HepG2 (cell line): Measurements from ENCODE around the gene GDE1. TPM values are rescaled to one million over a fixed set of nuclear protein-coding genes. Genes with fewer than 3 reads are reported as not detected.

Source experiments
- FOXM1 ChIP-seq: sonication (generic); formaldehyde crosslinking; IDR thresholded peaks from 2 replicates; pipeline ENCODE4 v1.5.0; 2020; ENCODE audit warnings: missing genetic modification reagents
- JDP2 ChIP-seq: sonication (generic); formaldehyde crosslinking; IDR thresholded peaks from 2 replicates; pipeline ENCODE4 v1.8.1; 2022; ENCODE audit warnings: missing genetic modification reagents, borderline replicate concordance
- KLF12 ChIP-seq: sonication (generic); formaldehyde crosslinking; IDR thresholded peaks from 2 replicates; pipeline ENCODE4 v1.4.0; 2020; ENCODE audit warnings: missing genetic modification reagents, borderline replicate concordance
- NBN ChIP-seq: fragments of 450-650 bp; conservative IDR thresholded peaks from 2 replicates; pipeline ENCODE4 v1.6.1; 2017
- PCBP1 ChIP-seq: fragments of 200-400 bp; formaldehyde crosslinking; IDR thresholded peaks from 2 replicates; pipeline ENCODE4 v1.6.1; 2017; ENCODE audit warnings: mild to moderate bottlenecking, low read depth, low read length, borderline replicate concordance
- PHF5A ChIP-seq: IDR thresholded peaks from one replicate; pipeline ENCODE4 v1.6.1; 2018; ENCODE audit warnings: low read depth, missing genetic modification reagents; ENCODE audit not compliant: unreplicated experiment
- SAFB2 ChIP-seq: sonication (generic); formaldehyde crosslinking; IDR thresholded peaks from 2 replicates; pipeline ENCODE4 v1.5.1; 2020; ENCODE audit warnings: missing genetic modification reagents, low read depth, mild to moderate bottlenecking, borderline replicate concordance
- SMC3 ChIP-seq: IDR thresholded peaks from 2 replicates; pipeline ENCODE4 v1.6.1; 2011; ENCODE audit warnings: low read length, improper control_type of control experiment
- ZC3H4 ChIP-seq: sonication (generic); formaldehyde crosslinking; IDR thresholded peaks from 2 replicates; pipeline ENCODE4 v1.4.0; 2020; ENCODE audit warnings: missing genetic modification reagents, borderline replicate concordance
- ZNF264 ChIP-seq: sonication (generic); formaldehyde crosslinking; IDR thresholded peaks from 2 replicates; pipeline ENCODE4 v1.4.0; 2020; ENCODE audit warnings: missing genetic modification reagents
- ZNF329 ChIP-seq: sonication (generic); formaldehyde crosslinking; IDR thresholded peaks from 2 replicates; pipeline ENCODE4 v1.9.0; 2021; ENCODE audit warnings: low read depth, mild to moderate bottlenecking, missing genetic modification reagents
- ZNF558 ChIP-seq: sonication (generic); formaldehyde crosslinking; IDR thresholded peaks from 2 replicates; pipeline ENCODE4 v1.9.0; 2022; ENCODE audit warnings: mild to moderate bottlenecking, missing genetic modification reagents, borderline replicate concordance
- ZNF629 ChIP-seq: sonication (generic); formaldehyde crosslinking; conservative IDR thresholded peaks from 2 replicates; pipeline ENCODE4 v1.5.0; 2020; ENCODE audit warnings: missing genetic modification reagents
- ZNF761 ChIP-seq: sonication (generic); formaldehyde crosslinking; conservative IDR thresholded peaks from 2 replicates; pipeline ENCODE4 v1.4.0; 2020; ENCODE audit warnings: mild to moderate bottlenecking, missing genetic modification reagents
- ZNF777 ChIP-seq: sonication (generic); formaldehyde crosslinking; IDR thresholded peaks from 2 replicates; pipeline ENCODE4 v1.4.0; 2020; ENCODE audit warnings: missing genetic modification reagents
- ZNF883 ChIP-seq: sonication (generic); formaldehyde crosslinking; IDR thresholded peaks from 2 replicates; pipeline ENCODE4 v1.5.1; 2020; ENCODE audit warnings: mild to moderate bottlenecking, missing genetic modification reagents; ENCODE audit errors: not compliant biosample characterization
- polyA plus RNA-seq, 8 experiments: library from polyadenylated mRNA; depleted of rRNA in 3 of 8; stranded (reverse) in 7 of 8; unstranded in 1 of 8; fragments of >200 nt; fragmentation: Illumina TruSeq in 4 of 8; extraction: Trizol in 4 of 8; gene quantifications; 2 replicates each; pipeline versions ENCODE4 v1.2.1 to v1.2.3, GENCODE V29; 2011 to 2016; ENCODE audit warnings: low read depth in 4 of 8, missing spikeins in 1 of 8, mixed read lengths in 1 of 8; ENCODE audit not compliant: insufficient read depth in 1 of 8
- total RNA-seq, 5 experiments: library from RNA; depleted of rRNA; stranded (reverse); fragments of >200 nt; fragmentation: Illumina TruSeq; extraction: Trizol; gene quantifications; 2 replicates each; pipeline ENCODE4 v1.2.3, GENCODE V29; 2016; ENCODE audit warnings: low read depth in 1 of 5
- TF ChIP-seq, protein P1 (sequence below): sonication (generic); formaldehyde crosslinking; IDR thresholded peaks from 2 replicates; pipeline ENCODE4 v1.5.0; 2020; ENCODE audit warnings: mild to moderate bottlenecking, missing genetic modification reagents
- TF ChIP-seq, protein P2 (sequence below): sonication (generic); formaldehyde crosslinking; IDR thresholded peaks from 2 replicates; pipeline ENCODE4 v1.4.0; 2020; ENCODE audit warnings: missing genetic modification reagents
- TF ChIP-seq, protein P3 (sequence below): sonication (generic); formaldehyde crosslinking; IDR thresholded peaks from 2 replicates; pipeline ENCODE4 v1.5.0; 2020; ENCODE audit warnings: mild to moderate bottlenecking, missing genetic modification reagents, moderate library complexity
- TF ChIP-seq, protein P4 (sequence below): sonication (generic); formaldehyde crosslinking; IDR thresholded peaks from 2 replicates; pipeline ENCODE4 v1.5.0; 2020; ENCODE audit warnings: missing genetic modification reagents, mild to moderate bottlenecking, borderline replicate concordance

GDE1 gene
- total and polyA plus RNA-seq, 2 of the 13 experiments (the other 11 are each of a cell fraction or from before 2014, with no cell fraction given) = 35.9 to 59.0 TPM

- TF ChIP-seq, protein P1, sequence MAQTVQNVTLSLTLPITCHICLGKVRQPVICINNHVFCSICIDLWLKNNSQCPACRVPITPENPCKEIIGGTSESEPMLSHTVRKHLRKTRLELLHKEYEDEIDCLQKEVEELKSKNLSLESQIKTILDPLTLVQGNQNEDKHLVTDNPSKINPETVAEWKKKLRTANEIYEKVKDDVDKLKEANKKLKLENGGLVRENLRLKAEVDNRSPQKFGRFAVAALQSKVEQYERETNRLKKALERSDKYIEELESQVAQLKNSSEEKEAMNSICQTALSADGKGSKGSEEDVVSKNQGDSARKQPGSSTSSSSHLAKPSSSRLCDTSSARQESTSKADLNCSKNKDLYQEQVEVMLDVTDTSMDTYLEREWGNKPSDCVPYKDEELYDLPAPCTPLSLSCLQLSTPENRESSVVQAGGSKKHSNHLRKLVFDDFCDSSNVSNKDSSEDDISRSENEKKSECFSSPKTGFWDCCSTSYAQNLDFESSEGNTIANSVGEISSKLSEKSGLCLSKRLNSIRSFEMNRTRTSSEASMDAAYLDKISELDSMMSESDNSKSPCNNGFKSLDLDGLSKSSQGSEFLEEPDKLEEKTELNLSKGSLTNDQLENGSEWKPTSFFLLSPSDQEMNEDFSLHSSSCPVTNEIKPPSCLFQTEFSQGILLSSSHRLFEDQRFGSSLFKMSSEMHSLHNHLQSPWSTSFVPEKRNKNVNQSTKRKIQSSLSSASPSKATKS (CRISPR knock-in tag) = 0 out of 2 replicates have a peak, but pooled peaks have one; percentile 38
- TF ChIP-seq ZC3H4 (CRISPR knock-in tag) = no peak
- no peak for TF ChIP-seq ZNF883
- TF ChIP-seq, protein P2, sequence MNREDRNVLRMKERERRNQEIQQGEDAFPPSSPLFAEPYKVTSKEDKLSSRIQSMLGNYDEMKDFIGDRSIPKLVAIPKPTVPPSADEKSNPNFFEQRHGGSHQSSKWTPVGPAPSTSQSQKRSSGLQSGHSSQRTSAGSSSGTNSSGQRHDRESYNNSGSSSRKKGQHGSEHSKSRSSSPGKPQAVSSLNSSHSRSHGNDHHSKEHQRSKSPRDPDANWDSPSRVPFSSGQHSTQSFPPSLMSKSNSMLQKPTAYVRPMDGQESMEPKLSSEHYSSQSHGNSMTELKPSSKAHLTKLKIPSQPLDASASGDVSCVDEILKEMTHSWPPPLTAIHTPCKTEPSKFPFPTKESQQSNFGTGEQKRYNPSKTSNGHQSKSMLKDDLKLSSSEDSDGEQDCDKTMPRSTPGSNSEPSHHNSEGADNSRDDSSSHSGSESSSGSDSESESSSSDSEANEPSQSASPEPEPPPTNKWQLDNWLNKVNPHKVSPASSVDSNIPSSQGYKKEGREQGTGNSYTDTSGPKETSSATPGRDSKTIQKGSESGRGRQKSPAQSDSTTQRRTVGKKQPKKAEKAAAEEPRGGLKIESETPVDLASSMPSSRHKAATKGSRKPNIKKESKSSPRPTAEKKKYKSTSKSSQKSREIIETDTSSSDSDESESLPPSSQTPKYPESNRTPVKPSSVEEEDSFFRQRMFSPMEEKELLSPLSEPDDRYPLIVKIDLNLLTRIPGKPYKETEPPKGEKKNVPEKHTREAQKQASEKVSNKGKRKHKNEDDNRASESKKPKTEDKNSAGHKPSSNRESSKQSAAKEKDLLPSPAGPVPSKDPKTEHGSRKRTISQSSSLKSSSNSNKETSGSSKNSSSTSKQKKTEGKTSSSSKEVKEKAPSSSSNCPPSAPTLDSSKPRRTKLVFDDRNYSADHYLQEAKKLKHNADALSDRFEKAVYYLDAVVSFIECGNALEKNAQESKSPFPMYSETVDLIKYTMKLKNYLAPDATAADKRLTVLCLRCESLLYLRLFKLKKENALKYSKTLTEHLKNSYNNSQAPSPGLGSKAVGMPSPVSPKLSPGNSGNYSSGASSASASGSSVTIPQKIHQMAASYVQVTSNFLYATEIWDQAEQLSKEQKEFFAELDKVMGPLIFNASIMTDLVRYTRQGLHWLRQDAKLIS = no peak
- TF ChIP-seq, protein P3, sequence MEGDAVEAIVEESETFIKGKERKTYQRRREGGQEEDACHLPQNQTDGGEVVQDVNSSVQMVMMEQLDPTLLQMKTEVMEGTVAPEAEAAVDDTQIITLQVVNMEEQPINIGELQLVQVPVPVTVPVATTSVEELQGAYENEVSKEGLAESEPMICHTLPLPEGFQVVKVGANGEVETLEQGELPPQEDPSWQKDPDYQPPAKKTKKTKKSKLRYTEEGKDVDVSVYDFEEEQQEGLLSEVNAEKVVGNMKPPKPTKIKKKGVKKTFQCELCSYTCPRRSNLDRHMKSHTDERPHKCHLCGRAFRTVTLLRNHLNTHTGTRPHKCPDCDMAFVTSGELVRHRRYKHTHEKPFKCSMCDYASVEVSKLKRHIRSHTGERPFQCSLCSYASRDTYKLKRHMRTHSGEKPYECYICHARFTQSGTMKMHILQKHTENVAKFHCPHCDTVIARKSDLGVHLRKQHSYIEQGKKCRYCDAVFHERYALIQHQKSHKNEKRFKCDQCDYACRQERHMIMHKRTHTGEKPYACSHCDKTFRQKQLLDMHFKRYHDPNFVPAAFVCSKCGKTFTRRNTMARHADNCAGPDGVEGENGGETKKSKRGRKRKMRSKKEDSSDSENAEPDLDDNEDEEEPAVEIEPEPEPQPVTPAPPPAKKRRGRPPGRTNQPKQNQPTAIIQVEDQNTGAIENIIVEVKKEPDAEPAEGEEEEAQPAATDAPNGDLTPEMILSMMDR = no peak
- TF ChIP-seq ZNF629 (CRISPR knock-in tag) = 0 out of 2 replicates have a peak, but pooled peaks have one; percentile 15
- no peak for TF ChIP-seq NBN
- no peak for TF ChIP-seq KLF12 (CRISPR knock-in tag)
- TF ChIP-seq PCBP1 = no peak
- no peak for TF ChIP-seq JDP2 (CRISPR knock-in tag)
- TF ChIP-seq PHF5A (CRISPR knock-in tag) = no peak
- TF ChIP-seq ZNF777 (CRISPR knock-in tag) = peak; percentile 27; the same call in 1 of the 2 replicates
- TF ChIP-seq ZNF329 (CRISPR knock-in tag) = no peak
- TF ChIP-seq FOXM1 (CRISPR knock-in tag) = no peak
- TF ChIP-seq SMC3 = no peak
- TF ChIP-seq SAFB2 = no peak
- 0 out of 2 replicates have a peak, but pooled peaks have one; percentile 33 for TF ChIP-seq ZNF264 (CRISPR knock-in tag)
- TF ChIP-seq, protein P4, sequence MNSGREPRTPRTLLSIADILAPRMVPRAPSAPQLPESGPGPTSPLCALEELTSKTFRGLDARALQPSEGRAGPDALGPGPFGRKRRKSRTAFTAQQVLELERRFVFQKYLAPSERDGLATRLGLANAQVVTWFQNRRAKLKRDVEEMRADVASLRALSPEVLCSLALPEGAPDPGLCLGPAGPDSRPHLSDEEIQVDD (CRISPR knock-in tag) = no peak
- no peak for TF ChIP-seq ZNF761
- TF ChIP-seq ZNF558 = no peak
- TF ChIP-seq, all 625 proteins: peak for 10
Measured at GRCh38 chr16:19525385-19525723, 3.5 kb upstream of the GDE1 start (continued).
